ENCODE data around the gene NEK5. TPM values are rescaled to one million over a fixed set of nuclear protein-coding genes. Genes with fewer than 3 reads are reported as not detected.

The NEK5 gene
- total RNA-seq, 1 donor from 2014 or later = 0.28 TPM

GRCh38 chr13:52130641-52131040 lies 1.8 kb upstream of the NEK5 start:
- H3K9me3 Mint-ChIP-seq = peaks cover 7% of the 10 kb centered on the region
- H3K36me3 Mint-ChIP-seq = peaks cover 36% of the 10 kb centered on the region
- Histone ChIP-seq H2AFZ (replicated peaks) (no peak overlapping the region), H3K9me3 (ENCODE audit: low read depth) (no peaks in the 10 kb centered on the region), H3K79me2 (ENCODE audit: low read depth) (no peaks in the 10 kb centered on the region), H3K27ac (no peak overlapping the region), H3K27me3 (peaks cover 21% of the 10 kb centered on the region), H3F3A (ENCODE audit: low read depth) (peaks cover 3% of the 10 kb centered on the region), H3K9ac (no peak overlapping the region), H3K4me2 (no peak overlapping the region), H3K4me3 (no peak overlapping the region), H3K36me3 (peaks cover 5% of the 10 kb centered on the region), H3K4me1 (no peaks in the 10 kb centered on the region), H4K20me1 (ENCODE audit: low read depth) (no peaks in the 10 kb centered on the region)
- TF ChIP-seq EZH2phosphoT487 (IDR thresholded peaks at IDR 0.05) (no peak), EZH2 (IDR thresholded peaks at IDR 0.05) (no peak), CTCF (IDR thresholded peaks at IDR 0.05) (no peak)
- peaks cover 17% of the 10 kb centered on the region for H3K4me1 Mint-ChIP-seq
- no peak for DNase-seq (ENCODE audit: low spot score)
- no peak overlapping the region for H3K27ac Mint-ChIP-seq
- H3K4me3 Mint-ChIP-seq = no peak overlapping the region
- peaks cover 4% of the 10 kb centered on the region for H3K27me3 Mint-ChIP-seq (ENCODE audit: insufficient read depth, low read depth)

- Histone ChIP-seq H3K27me3 (peaks cover 21% of the 10 kb centered on the region), H3K9ac (no peak overlapping the region)
- TF ChIP-seq CTCF (IDR thresholded peaks at IDR 0.05) (peak; percentile 95), EZH2 (IDR thresholded peaks at IDR 0.05) (peak; percentile 56), EZH2phosphoT487 (IDR thresholded peaks at IDR 0.05) (peak; percentile 39)
These were observed 830 bp downstream of the NEK5 start for GRCh38 chr13:52127783-52128702.

DNA sequence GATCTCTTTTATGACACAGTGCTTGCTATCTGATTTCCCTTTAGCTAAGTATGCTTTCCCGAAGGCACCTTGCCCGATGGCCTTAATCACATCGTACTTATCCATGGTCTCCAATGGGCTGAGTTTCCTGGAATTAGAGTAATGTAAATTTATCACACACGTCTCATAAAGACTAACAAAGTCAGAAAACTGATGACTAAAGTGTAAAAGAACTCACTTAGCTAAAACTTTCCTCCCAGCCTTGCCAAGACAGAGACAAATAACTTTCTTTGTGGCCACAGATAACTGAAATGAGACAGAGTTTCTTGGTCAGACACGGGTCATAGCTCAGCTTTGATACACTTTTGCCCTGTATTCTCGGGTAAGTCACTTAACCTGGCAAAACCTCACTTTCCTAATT lies 1.5 kb downstream of the NEK5 start:
- Histone ChIP-seq H3K4me1 (no peaks in the 10 kb centered on the region), H3K9me3 (ENCODE audit: low read depth) (no peaks in the 10 kb centered on the region), H3K4me2 (peak overlapping the region; percentile 85), H3F3A (ENCODE audit: low read depth) (peaks cover 3% of the 10 kb centered on the region), H3K27ac (no peak overlapping the region), H3K4me3 (no peak overlapping the region), H3K79me2 (ENCODE audit: low read depth) (no peaks in the 10 kb centered on the region), H3K36me3 (no peaks in the 10 kb centered on the region), H4K20me1 (ENCODE audit: low read depth) (no peaks in the 10 kb centered on the region), H2AFZ (replicated peaks) (no peak overlapping the region), H3K27me3 (peaks cover 21% of the 10 kb centered on the region), H3K9ac (no peak overlapping the region)
- H3K36me3 Mint-ChIP-seq = peaks cover 19% of the 10 kb centered on the region
- no peak overlapping the region for H3K27ac Mint-ChIP-seq
- no peak for TF ChIP-seq EZH2 (IDR thresholded peaks at IDR 0.05)
- H3K9me3 Mint-ChIP-seq = peaks cover 7% of the 10 kb centered on the region
- H3K27me3 Mint-ChIP-seq (ENCODE audit: insufficient read depth, low read depth) = peaks cover 4% of the 10 kb centered on the region
- H3K4me3 Mint-ChIP-seq = no peak overlapping the region
- H3K4me1 Mint-ChIP-seq = peaks cover 17% of the 10 kb centered on the region
- no peak for DNase-seq (ENCODE audit: low spot score)

More at GRCh38 chr13:52127783-52128702, 830 bp downstream of the NEK5 start:
- Mint-ChIP-seq H3K4me1 (peaks cover 17% of the 10 kb centered on the region), H3K9me3 (peaks cover 7% of the 10 kb centered on the region), H3K27ac (peak overlapping the region; percentile 14), H3K36me3 (peaks cover 24% of the 10 kb centered on the region), H3K27me3 (ENCODE audit: insufficient read depth, low read depth) (peaks cover 4% of the 10 kb centered on the region), H3K4me3 (peak overlapping the region; percentile 92)
- H4K20me1 ChIP-seq (ENCODE audit: low read depth) = no peaks in the 10 kb centered on the region
- H3K79me2 ChIP-seq (ENCODE audit: low read depth) = no peaks in the 10 kb centered on the region
- H2AFZ ChIP-seq (replicated peaks) = peak overlapping the region; percentile 79
- no peak overlapping the region for H3K27ac ChIP-seq
- DNase-seq (ENCODE audit: low spot score) = peak; percentile 78
- H3K36me3 ChIP-seq = no peaks in the 10 kb centered on the region
- peak overlapping the region; percentile 85 for H3K4me2 ChIP-seq
- peaks cover 3% of the 10 kb centered on the region for H3F3A ChIP-seq (ENCODE audit: low read depth)
- peak overlapping the region; percentile 64 for H3K4me3 ChIP-seq
- H3K4me1 ChIP-seq = no peaks in the 10 kb centered on the region
- no peaks in the 10 kb centered on the region for H3K9me3 ChIP-seq (ENCODE audit: low read depth)

GRCh38 chr13:52125547-52125946 lies 3.3 kb downstream of the NEK5 start:
- H2AFZ ChIP-seq (replicated peaks) = no peak overlapping the region
- H3F3A ChIP-seq (ENCODE audit: low read depth) = peaks cover 3% of the 10 kb centered on the region
- no peaks in the 10 kb centered on the region for H4K20me1 ChIP-seq (ENCODE audit: low read depth)
- H3K9ac ChIP-seq = no peak overlapping the region
- Mint-ChIP-seq H3K27me3 (ENCODE audit: insufficient read depth, low read depth) (peaks cover 6% of the 10 kb centered on the region), H3K27ac (no peak overlapping the region), H3K4me3 (no peak overlapping the region), H3K4me1 (peaks cover 17% of the 10 kb centered on the region), H3K36me3 (peaks cover 2% of the 10 kb centered on the region), H3K9me3 (no peaks in the 10 kb centered on the region)
- H3K9me3 ChIP-seq (ENCODE audit: low read depth) = no peaks in the 10 kb centered on the region
- H3K27me3 ChIP-seq = peaks cover 21% of the 10 kb centered on the region
- H3K4me3 ChIP-seq = no peak overlapping the region
- H3K4me1 ChIP-seq = no peaks in the 10 kb centered on the region
- H3K27ac ChIP-seq = no peak overlapping the region
- TF ChIP-seq CTCF (IDR thresholded peaks at IDR 0.05) (no peak), EZH2phosphoT487 (IDR thresholded peaks at IDR 0.05) (no peak), EZH2 (IDR thresholded peaks at IDR 0.05) (no peak)
- H3K79me2 ChIP-seq (ENCODE audit: low read depth) = no peaks in the 10 kb centered on the region
- no peak overlapping the region for H3K4me2 ChIP-seq
- DNase-seq (ENCODE audit: low spot score) = no peak
- H3K36me3 ChIP-seq = no peaks in the 10 kb centered on the region
